NOMO-1 treated with dmso at 0.1 percent for 144 hours (cell line): ENCODE data around the gene TMEM63B.
"Not testable (repeated sequence)": the region's sequence is repeated elsewhere in the genome, so short reads cannot be mapped to it uniquely, and the experiment has no call there.

Source experiments
- DNase-seq: peaks from one replicate; lab custom pipeline; 2025; ENCODE audit not compliant: unreplicated experiment; lab: John Stamatoyannopoulos, UW

TMEM63B gene

GRCh38 chr6:44142835-44143234, 15.5 kb downstream of the TMEM63B start:
- no peak for DNase-seq

- DNase-seq, result no peak
Observed at GRCh38 chr6:44143731-44144130, 16.4 kb downstream of the TMEM63B start.

- not testable (repeated sequence) for DNase-seq
Observed at GRCh38 chr6:44144536-44144935, 17.2 kb downstream of the TMEM63B start.

GRCh38 chr6:44145839-44146238, 18.5 kb downstream of the TMEM63B start:
- no peak for DNase-seq

- DNase-seq, result no peak
Observed at GRCh38 chr6:44146685-44147084, 19.3 kb downstream of the TMEM63B start.

GRCh38 chr6:44147256-44147655, 19.9 kb downstream of the TMEM63B start:
- no peak for DNase-seq

- DNase-seq, result no peak
Observed at GRCh38 chr6:44148306-44148705, 21.0 kb downstream of the TMEM63B start.

GRCh38 chr6:44149369-44150012, 22.1 kb downstream of the TMEM63B start:
- DNase-seq, result no peak

GRCh38 chr6:44150317-44150917, 23.1 kb downstream of the TMEM63B start:
- no peak for DNase-seq

- no peak for DNase-seq
Observed at GRCh38 chr6:44151348-44152108, 24.2 kb downstream of the TMEM63B start.

GRCh38 chr6:44152109-44152461, 24.7 kb downstream of the TMEM63B start:
- DNase-seq, result no peak

GRCh38 chr6:44152533-44152932, 25.2 kb downstream of the TMEM63B start:
- no peak for DNase-seq

GRCh38 chr6:44154067-44154466, 26.7 kb downstream of the TMEM63B start:
- DNase-seq, result no peak

- no peak for DNase-seq
Observed at GRCh38 chr6:44156494-44157151, 29.3 kb downstream of the TMEM63B start.

- no peak for DNase-seq
Observed at GRCh38 chr6:44157152-44157521, 29.8 kb downstream of the TMEM63B start.

GRCh38 chr6:44158770-44159228, 31.4 kb downstream of the TMEM63B start, which contains the start of gene CAPN11:
Gene CAPN11 (plus strand): TSS chr6:44158820. CDS start chr6:44158849, 29 bp downstream.
- no peak for DNase-seq

- DNase-seq, result no peak
Observed at GRCh38 chr6:44161997-44162338, 34.6 kb downstream of the TMEM63B start.

GRCh38 chr6:44162876-44163625, 35.7 kb downstream of the TMEM63B start:
- DNase-seq, result no peak

GRCh38 chr6:44166116-44166515, 38.8 kb downstream of the TMEM63B start:
- no peak for DNase-seq

- no peak for DNase-seq
Observed at GRCh38 chr6:44166591-44167184, 39.3 kb downstream of the TMEM63B start.

GRCh38 chr6:44167567-44167966, 40.2 kb downstream of the TMEM63B start:
- no peak for DNase-seq
